GM19324 (cell line): Measurements from ENCODE around the gene ACE.

Experiments used
- ATAC-seq: cut with Tn5 transposase; IDR thresholded peaks from one replicate; pipeline ENCODE4 v1.9.1; 2021; ENCODE audit warnings: mild to moderate bottlenecking, moderate library complexity; ENCODE audit not compliant: unreplicated experiment, low FRiP score

ACE gene

DNA sequence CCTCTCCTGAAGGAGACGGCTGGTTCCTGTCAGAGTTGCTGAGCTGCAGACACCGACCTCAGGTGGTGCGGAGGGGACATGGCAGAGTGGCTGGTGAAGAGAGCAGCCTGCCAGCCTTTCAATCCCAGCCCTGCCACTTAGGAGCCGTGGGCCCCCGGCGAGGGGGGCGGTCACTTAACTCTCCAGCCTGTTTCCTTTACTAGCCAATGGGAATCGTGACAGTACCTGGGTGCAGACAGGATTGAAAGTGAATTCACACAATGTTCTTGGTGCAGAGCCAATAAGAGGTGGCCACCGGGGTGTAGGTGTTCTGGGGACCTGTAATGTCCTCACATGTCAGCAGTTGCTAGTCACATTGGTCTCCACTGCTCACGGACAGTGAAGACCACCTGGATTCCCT lies 13.5 kb downstream of the ACE start:
- no peak for ATAC-seq

DNA sequence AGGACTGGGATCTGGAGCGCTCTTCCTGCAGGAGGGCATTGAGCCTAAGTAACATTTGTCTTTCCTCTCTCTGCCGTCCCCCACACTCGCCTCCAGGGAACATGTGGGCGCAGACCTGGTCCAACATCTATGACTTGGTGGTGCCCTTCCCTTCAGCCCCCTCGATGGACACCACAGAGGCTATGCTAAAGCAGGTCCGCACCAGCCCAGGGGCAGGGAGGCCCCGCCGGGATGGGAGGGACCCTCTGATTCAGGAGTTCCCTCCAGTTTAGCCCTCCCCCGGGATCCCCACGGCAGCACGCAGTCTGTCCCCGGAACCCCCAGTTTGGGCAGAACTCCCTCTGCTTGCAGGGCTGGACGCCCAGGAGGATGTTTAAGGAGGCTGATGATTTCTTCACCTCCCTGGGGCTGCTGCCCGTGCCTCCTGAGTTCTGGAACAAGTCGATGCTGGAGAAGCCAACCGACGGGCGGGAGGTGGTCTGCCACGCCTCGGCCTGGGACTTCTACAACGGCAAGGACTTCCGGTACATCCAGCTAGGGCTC lies 14.1 kb downstream of the ACE start:
- no peak for ATAC-seq

- no peak for ATAC-seq
These were observed 14.6 kb downstream of the ACE start for GRCh38 chr17:63491413-63491812.

GRCh38 chr17:63491977-63492618 lies 15.2 kb downstream of the ACE start:
- ATAC-seq, result no peak

DNA sequence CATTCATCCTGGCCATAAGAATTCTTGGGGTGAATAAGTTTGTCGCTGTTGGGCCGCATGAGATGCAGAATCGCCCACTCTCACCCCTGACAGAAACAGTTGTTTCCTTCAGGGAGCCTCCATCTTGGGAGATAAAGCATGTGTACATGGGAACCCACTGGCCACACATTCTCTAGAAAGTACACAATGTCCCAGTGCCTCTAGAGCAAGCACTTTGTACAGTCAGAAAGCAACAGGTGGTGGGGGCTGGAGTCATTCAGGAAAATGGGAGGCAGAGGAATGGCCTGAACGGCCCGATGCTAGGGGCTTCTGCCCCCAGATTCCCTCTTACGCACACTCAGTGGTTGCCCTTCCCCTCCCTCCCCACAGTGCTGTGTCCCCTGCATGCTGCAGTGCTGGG lies 16.1 kb downstream of the ACE start:
- no peak for ATAC-seq

GRCh38 chr17:63493411-63493810 lies 16.6 kb downstream of the ACE start:
- no peak for ATAC-seq

DNA sequence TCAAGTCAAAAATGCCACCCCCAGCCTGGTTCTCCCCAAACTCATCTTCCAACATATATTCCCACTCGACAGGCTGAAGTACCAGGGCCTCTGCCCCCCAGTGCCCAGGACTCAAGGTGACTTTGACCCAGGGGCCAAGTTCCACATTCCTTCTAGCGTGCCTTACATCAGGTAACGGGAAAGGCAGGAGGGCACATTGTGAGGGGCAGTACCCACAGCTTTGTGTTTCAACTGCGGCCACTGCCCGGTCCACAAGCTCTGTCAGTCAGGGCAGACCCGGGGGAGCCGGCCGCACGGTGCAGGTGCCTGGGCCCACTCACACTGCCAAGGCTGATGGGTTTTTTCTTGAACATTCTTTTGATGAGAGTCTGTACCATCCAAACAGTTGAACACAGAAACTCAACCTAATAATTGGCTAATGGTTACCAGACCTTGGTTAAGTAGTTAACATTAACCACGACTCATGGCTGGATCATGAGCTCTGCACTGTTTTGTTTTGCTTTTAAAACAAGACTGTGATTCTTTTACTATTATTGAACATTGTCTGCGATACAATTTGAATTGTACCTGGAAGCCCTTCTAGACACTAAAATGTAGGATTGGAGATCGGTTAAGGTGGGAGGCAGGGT lies 17.6 kb downstream of the ACE start:
- ATAC-seq, result no peak

DNA sequence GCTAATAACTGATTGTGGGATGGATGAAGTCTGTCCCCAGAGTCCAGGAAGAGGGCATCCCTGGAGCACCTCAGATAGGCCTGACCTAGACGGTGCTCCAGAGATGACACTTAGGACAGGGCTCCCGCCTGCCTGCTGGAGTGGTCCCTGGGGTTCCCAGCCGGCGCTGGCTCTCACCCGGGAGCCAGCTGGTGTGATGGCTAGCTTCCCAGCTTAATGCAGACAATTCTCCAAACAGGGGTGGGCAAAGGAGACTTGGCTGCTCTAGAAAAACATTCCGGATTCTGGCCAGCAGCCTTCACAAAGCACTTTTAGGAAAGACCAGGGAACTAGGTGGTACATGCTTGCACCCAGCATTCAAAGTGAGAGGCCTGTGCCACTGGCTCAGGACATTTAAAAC lies 18.6 kb downstream of the ACE start:
- ATAC-seq, result no peak

DNA sequence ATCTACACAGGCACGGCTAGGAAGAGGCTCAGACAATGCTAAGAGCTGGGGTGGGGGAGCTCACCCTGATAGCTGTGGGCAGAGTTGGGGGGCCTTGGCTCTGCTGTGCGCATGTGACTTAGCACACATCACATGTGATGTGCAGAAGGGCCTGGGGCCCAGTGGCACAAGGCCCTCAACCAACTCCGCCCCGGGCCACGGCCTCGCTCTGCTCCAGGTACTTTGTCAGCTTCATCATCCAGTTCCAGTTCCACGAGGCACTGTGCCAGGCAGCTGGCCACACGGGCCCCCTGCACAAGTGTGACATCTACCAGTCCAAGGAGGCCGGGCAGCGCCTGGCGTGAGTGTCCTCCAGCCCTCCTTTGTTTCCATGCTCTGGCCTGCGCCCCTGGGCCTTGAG lies 19.3 kb downstream of the ACE start:
- no peak for ATAC-seq

DNA sequence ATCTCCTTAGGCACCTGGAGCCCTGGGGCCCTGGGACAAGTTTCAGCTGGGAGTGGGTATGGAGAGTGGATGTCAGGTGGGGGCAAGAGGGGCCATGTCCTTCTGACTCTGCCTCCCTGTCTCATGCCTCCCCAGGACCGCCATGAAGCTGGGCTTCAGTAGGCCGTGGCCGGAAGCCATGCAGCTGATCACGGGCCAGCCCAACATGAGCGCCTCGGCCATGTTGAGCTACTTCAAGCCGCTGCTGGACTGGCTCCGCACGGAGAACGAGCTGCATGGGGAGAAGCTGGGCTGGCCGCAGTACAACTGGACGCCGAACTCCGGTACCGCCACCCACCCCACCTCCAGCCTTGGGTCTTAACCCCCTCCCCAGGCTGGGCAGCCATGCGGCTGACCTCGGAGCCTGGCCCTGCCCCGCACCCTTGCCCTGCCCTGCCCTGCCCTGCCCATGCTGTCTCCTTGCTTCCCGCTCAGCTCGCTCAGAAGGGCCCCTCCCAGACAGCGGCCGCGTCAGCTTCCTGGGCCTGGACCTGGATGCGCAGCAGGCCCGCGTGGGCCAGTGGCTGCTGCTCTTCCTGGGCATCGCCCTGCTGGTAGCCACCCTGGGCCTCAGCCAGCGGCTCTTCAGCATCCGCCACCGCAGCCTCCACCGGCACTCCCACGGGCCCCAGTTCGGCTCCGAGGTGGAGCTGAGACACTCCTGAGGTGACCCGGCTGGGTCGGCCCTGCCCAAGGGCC lies 20.0 kb downstream of the ACE start:
- ATAC-seq, result no peak

DNA sequence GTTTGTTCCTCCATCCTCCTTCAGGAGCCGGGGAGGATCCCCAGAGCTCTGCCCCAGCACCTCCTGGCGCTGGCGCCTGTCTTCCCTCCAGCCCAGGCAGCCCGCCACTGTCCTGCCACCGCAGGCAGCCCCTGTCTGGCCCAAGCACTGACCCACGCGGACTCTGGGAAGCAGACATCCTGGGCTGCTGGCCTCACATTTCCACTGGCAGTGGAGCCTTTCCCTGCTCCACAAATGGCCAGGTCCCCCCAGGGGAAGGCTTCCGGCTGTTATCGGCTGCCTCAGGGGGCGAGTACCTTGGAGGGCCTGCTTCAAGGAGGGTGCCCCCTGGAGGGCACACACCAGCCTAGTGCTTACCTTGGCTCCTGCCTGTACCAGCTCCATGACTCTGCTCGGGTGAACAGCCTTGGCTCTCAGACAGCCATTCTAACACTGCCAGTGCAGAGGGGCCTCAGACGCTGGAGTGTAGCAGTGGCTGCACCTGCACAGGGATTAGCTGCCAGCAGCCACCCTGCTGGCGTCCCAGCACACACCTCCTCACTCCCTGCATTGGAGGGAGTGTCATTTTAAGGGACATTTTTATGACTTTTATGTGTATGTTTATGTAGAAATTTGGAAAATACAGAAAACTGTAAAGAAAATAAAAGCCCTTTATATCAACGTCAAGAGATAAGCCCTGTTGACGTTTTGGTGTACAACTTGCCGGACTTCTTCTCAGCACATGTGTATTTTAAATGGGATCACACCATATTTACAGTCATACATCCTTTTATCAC lies 21.0 kb downstream of the ACE start:
- no peak for ATAC-seq

GRCh38 chr17:63498626-63499195 lies 21.9 kb downstream of the ACE start:
- no peak for ATAC-seq

GRCh38 chr17:63500543-63501390 lies 23.9 kb downstream of the ACE start:
- no peak for ATAC-seq

DNA sequence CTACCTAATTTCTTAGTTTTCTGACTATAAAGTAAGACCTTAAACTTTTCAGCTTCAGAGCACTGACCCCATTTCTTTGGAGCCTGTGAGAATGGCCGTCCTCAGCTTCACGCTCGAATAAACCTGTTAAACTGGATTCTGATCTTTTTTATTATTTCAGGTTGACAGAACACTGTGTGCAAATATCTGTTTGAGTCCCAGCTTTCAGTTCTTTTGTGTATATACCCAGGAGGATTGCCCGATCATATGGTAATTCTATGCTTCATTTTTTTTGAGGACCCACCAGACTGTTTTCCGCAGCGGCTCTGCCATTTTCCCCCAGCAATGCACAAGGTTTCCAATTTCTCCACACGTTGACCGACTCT lies 26.5 kb downstream of the ACE start:
- ATAC-seq, result no peak

DNA sequence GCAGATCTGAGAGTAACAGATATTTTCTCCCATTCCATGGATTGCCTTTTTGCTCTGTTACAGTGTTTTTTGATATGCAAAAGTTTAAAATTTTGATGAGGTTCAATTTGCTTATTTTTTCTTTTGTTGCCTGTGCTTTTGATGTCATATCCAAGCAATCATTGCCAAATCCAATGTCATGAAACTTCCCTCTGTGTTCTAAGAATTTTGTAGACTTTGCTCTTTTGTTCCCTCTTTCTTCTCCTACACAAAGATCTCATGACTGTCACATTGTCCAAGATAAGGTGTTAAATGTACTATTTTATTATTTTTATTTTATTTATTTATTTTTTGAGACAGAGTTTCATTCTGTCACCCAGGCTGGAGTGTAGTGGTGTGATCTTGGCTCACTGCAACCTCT lies 27.4 kb downstream of the ACE start:
- no peak for ATAC-seq

DNA sequence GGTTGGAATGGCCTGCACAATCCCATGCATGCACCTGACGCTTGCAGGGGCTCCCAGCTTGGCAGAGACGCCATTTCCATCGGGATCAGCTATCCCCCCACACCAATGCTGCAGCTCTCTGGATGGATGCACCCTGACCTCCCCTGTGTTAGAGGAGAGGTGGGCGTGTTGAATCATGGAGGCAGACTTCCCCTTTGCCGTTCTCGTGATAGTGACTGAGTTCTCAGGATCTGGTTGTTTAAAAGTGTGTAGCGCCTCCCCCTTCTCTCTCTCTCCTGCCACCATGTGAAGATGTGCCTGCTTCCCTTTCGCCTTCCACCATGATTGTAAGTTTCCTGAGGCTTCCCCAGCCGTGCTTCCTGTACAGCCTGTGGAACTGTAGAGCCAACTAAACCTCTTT lies 28.5 kb downstream of the ACE start:
- no peak for ATAC-seq

DNA sequence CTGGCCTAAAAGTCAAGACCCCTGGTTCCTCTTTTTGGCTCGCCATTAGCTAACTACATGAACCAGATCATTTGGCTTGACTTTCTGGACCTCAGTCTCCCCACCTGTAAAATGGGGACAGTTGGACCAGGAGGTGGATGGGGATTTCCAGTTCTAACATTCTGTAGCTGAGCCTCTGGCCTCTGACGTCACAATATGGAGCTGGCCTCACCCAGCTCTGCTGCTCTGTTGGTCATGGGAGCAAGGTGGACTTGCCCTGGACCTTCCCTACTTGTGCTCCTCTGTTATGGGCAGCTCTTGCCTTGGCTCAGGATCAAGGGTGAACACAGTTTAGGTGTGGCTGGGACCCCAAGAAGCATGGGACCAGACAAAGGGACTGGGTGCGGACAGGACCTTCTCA lies 29.8 kb downstream of the ACE start:
- no peak for ATAC-seq

GRCh38 chr17:63511331-63511730 lies 34.5 kb downstream of the ACE start:
- no peak for ATAC-seq

DNA sequence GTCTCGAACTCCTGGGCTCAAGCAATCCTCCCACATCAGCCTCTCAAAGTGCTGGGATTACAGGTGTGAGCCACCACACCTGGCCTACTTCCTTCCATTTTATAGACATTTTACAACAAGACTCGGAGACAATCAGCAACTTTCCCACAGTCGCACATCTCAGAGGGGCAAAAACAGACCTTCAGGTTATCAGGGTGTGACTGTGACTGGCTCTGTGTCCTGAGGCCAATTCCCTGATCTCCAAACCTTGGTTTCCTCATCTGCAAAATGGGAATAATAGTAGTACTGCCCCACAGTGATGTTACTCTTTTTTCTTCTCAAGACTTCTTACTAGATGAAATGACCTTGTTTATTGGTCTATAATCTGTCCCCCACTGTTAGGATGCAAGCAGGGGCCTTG lies 35.5 kb downstream of the ACE start:
- ATAC-seq, result no peak
